Endodermal cell (in vitro differentiated cells): Measurements from ENCODE around the gene DDX56. TPM values are rescaled to one million over a fixed set of nuclear protein-coding genes. Genes with fewer than 3 reads are reported as not detected.

Source experiments
- DNase-seq: peaks from one replicate; pipeline ENCODE4 v3.0.0-alpha.2; 2017
- H3K27ac ChIP-seq: 2 replicates; pipeline ENCODE4 v1.5.1; 2013; ENCODE audit warnings: mild to moderate bottlenecking, low read depth, low read length, moderate library complexity
- H3K27me3 ChIP-seq: 2 replicates; pipeline ENCODE4 v1.6.1; 2013; ENCODE audit warnings: mild to moderate bottlenecking, low read length, moderate library complexity; ENCODE audit not compliant: insufficient read depth, control insufficient read depth, poor library complexity, severe bottlenecking
- H3K36me3 ChIP-seq: 2 replicates; pipeline ENCODE4 v1.7.0; 2013; ENCODE audit warnings: mild to moderate bottlenecking, low read length, moderate library complexity; ENCODE audit not compliant: control insufficient read depth, insufficient read depth
- H3K4me1 ChIP-seq: one replicate; pipeline ENCODE4 v1.7.0; 2013; ENCODE audit warnings: low read length; ENCODE audit not compliant: control insufficient read depth, insufficient read depth
- H3K4me3 ChIP-seq: 2 replicates; pipeline ENCODE4 v1.5.1; 2013; ENCODE audit warnings: mild to moderate bottlenecking, low read length, moderate library complexity
- H3K9ac ChIP-seq: 2 replicates; pipeline ENCODE4 v1.6.1; 2013; ENCODE audit warnings: mild to moderate bottlenecking, low read length, moderate library complexity; ENCODE audit not compliant: poor library complexity, severe bottlenecking; ENCODE audit errors: extremely low read depth
- H3K9me3 ChIP-seq: 2 replicates; pipeline ENCODE4 v1.6.1; 2013; ENCODE audit warnings: mild to moderate bottlenecking, low read length, moderate library complexity; ENCODE audit not compliant: control insufficient read depth
- H3K27ac Mint-ChIP-seq: 2 replicates; pipeline ENCODE4 v1.8.0; 2020; ENCODE audit warnings: mixed read lengths
- H3K27me3 Mint-ChIP-seq: 2 replicates; pipeline ENCODE4 v1.8.0; 2021; ENCODE audit warnings: mild to moderate bottlenecking, mixed read lengths; ENCODE audit not compliant: insufficient read depth
- H3K36me3 Mint-ChIP-seq: 2 replicates; pipeline ENCODE4 v1.8.0; 2020; ENCODE audit warnings: low read depth, mixed read lengths
- H3K4me1 Mint-ChIP-seq: 2 replicates; pipeline ENCODE4 v1.8.0; 2020; ENCODE audit warnings: mixed read lengths
- H3K4me3 Mint-ChIP-seq: 2 replicates; pipeline ENCODE4 v1.8.0; 2020; ENCODE audit warnings: mild to moderate bottlenecking, moderate library complexity, mixed read lengths
- H3K9me3 Mint-ChIP-seq: 2 replicates; pipeline ENCODE4 v1.8.0; 2020; ENCODE audit warnings: mild to moderate bottlenecking, mixed read lengths
- CTCF ChIP-seq: fragments of 200-600 bp; sonication (generic); conservative IDR thresholded peaks from 2 replicates; pipeline ENCODE4 v1.5.0; 2021; ENCODE audit warnings: antibody characterized with exemption, mild to moderate bottlenecking
- WGBS, 2 experiments: methylation state at CpG; one replicate each; pipeline versions ENCODE4 v1.1.5 to v1.1.7; 2013; ENCODE audit warnings: missing lambda C conversion rate in 2 of 2, mixed read lengths in 1 of 2; ENCODE audit not compliant: insufficient coverage in 1 of 2, insufficient read length in 1 of 2; 5-methylcytosine and 5-hydroxymethylcytosine counted together
- total RNA-seq, 2 donors: library from RNA; stranded (reverse); fragmentation: NEBNext Ultra II Directional in 1 of 2; extraction: Animal tissue kit (Norgen Biotek cat#: 25700) in 1 of 2; gene quantifications; 2 replicates in 1 of 2; 3 replicates in 1 of 2; pipeline ENCODE4 v1.2.1, GENCODE V29; 2021

Gene DDX56
- total RNA-seq, 2 donors from 2014 or later, result 73.6 to 79.2 TPM

GRCh38 chr7:44547536-44548231 is 26.0 kb downstream of the DDX56 start:
- Mint-ChIP-seq H3K36me3 (no peaks in the 10 kb centered on the region), H3K27me3 (peaks cover 5% of the 10 kb centered on the region), H3K4me1 (peaks cover 7% of the 10 kb centered on the region), H3K9me3 (no peaks in the 10 kb centered on the region), H3K4me3 (no peak overlapping the region), H3K27ac (no peak overlapping the region)
- Histone ChIP-seq H3K9me3 (no peaks in the 10 kb centered on the region), H3K4me1 (peaks cover 3% of the 10 kb centered on the region), H3K27me3 (peaks cover 8% of the 10 kb centered on the region), H3K9ac (no peak overlapping the region), H3K27ac (no peak overlapping the region), H3K4me3 (no peak overlapping the region), H3K36me3 (no peaks in the 10 kb centered on the region)
- no peak for DNase-seq
- TF ChIP-seq CTCF, result no peak
- 69 to 75% methylated on average over 6 of the region's 6 CpGs for WGBS, 2 experiments

GRCh38 chr7:44541876-44542610 is 31.7 kb downstream of the DDX56 start:
- TF ChIP-seq CTCF, result peak; percentile 43
- peak overlapping the region; percentile 10 for H3K27ac Mint-ChIP-seq
- H3K27me3 Mint-ChIP-seq, result no peaks in the 10 kb centered on the region
- no peaks in the 10 kb centered on the region for H3K9me3 Mint-ChIP-seq
- H3K9me3 ChIP-seq, result no peaks in the 10 kb centered on the region
- H3K4me3 ChIP-seq, result no peak overlapping the region
- peaks cover 20% of the 10 kb centered on the region for H3K4me1 Mint-ChIP-seq
- H3K36me3 Mint-ChIP-seq, result no peaks in the 10 kb centered on the region
- H3K36me3 ChIP-seq, result no peaks in the 10 kb centered on the region
- peak overlapping the region; percentile 3 for H3K9ac ChIP-seq
- no peak for DNase-seq
- no peak overlapping the region for H3K27ac ChIP-seq
- WGBS, 2 experiments, result 91 to 96% methylated on average over 4 to 6 of the region's 6 CpGs
- no peaks in the 10 kb centered on the region for H3K27me3 ChIP-seq
- H3K4me1 ChIP-seq, result peaks cover 8% of the 10 kb centered on the region
- no peak overlapping the region for H3K4me3 Mint-ChIP-seq

- Mint-ChIP-seq H3K27me3 (no peaks in the 10 kb centered on the region), H3K27ac (peak within 1 kb of the TSS; percentile 10), H3K4me1 (peaks cover 20% of the 10 kb centered on the region), H3K36me3 (no peaks in the 10 kb centered on the region), H3K9me3 (no peaks in the 10 kb centered on the region), H3K4me3 (no peak within 1 kb of the TSS)
- Histone ChIP-seq H3K9me3 (no peaks in the 10 kb centered on the region), H3K27ac (no peak within 1 kb of the TSS), H3K27me3 (no peaks in the 10 kb centered on the region), H3K4me3 (no peak within 1 kb of the TSS), H3K36me3 (no peaks in the 10 kb centered on the region), H3K4me1 (peaks cover 8% of the 10 kb centered on the region), H3K9ac (peak within 1 kb of the TSS; percentile 3)
- TF ChIP-seq CTCF, result no peak
- WGBS, 2 experiments, result 88 to 91% methylated on average over 13 to 20 of the region's 20 CpGs
- DNase-seq, result peak; percentile 77
Measured at GRCh38 chr7:44541028-44541869, 32.5 kb downstream of the DDX56 start, which contains the start of gene NPC1L1. TSS of gene NPC1L1 (minus strand) at chr7:44541330. CDS start at chr7:44541259, 71 bp downstream.
